ENCODE data around the gene ROBO4.

GRCh38 chr11:124879493-124880289 is 18.0 kb downstream of the ROBO4 start:
- TF ChIP-seq CTCF (IDR thresholded peaks at IDR 0.05) (no peak), POLR2A (IDR thresholded peaks at IDR 0.05) (no peak)

All from uterus (tissue), 2 donors.